NCI-H2196 treated with DMSO at 0.1 percent for 48 hours (cell line): Measurements from ENCODE around the gene TMPRSS4.

Experiments used
- DNase-seq: peaks from one replicate; lab custom pipeline; 2025; ENCODE audit not compliant: unreplicated experiment; lab: John Stamatoyannopoulos, UW

The TMPRSS4 gene

DNA sequence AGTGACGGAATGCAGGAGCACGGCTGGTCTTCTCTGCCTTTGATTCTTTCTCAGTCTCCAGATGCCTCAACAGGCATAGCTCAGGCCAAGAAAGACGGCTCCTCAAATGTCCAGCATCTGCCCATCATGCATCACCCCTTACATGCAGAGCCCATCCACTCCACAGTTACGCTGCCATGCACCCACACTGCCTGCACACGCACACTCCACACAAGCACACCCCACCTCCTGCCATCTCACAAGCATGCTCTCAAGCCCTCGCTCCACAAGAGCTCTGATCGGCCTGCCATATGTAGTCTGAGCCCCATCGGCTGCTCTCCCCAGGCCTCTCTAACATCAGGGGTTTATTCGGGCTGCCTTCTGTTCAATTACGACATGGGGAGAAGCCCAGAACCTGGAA, 56.9 kb downstream of the TMPRSS4 start:
- no peak for DNase-seq

- DNase-seq = no peak
Measured at GRCh38 chr11:118135051-118135795, 58.3 kb downstream of the TMPRSS4 start.

DNA sequence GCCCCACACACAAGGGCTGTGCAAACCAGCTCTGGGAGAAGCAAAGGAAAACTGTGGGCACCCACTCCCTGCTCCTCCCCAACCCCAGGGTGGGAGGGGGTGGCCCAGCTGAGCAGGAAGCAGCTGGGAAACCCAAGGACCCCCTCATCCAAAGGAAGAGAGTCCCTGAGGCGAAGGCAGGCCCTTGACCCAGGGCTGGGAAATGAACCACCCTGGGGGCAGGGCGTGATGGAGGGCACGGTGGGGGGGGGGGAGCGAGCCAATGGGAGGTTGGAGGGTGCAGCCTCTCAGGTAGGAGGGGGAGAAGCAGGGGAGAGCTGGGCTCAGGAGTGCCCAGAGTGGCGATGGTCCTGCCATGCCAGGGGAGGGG, 58.9 kb downstream of the TMPRSS4 start:
- no peak for DNase-seq

DNA sequence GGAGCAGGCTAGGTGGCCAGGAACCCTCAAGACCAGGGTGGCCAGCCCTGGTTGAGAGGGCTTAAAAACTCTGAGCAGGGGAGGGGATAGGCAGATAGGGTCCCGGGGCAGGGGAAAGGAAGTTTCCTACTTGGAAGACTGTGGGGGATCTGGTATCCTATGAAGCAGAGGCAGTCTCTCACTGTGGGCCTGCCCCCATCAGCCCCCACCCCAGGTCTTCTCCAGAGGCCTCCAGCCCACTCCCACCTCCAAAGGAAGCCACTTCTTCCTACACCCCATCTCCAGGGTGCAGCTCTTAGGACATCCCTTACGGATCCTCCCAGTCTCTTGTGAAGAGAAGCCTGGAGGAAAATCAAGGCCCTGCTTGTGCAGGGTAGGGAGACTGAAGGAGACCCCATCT, 59.5 kb downstream of the TMPRSS4 start:
- DNase-seq = no peak

GRCh38 chr11:118136801-118137200, 59.9 kb downstream of the TMPRSS4 start:
- no peak for DNase-seq

DNA sequence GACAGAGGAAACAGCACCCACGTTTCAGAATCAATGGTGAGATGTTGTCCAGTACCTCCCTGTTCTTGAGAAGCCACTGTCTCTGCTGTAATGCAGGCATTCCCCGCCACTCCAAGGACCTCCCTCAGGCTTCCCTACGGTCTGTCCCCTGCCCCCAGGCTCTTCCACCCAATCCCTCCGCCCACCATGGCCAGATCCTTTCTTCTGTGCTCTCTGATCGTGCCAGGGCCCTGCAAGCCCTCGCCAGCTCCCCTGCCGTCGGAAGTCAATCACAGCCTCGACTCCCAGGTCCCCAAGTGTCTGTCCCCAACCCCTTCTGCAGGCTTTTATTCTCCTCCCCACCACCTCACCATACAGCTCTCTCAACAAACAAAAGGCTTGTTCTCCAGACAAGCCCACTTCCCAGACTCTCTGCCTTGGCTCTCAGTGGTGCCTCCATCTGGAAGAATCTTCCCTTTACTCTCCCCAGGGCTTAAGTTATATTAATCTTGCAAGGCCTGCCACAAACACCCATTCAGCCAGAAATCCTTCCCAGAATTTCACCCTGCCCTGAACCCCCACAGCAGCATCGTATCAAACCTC, 62.1 kb downstream of the TMPRSS4 start:
- DNase-seq = no peak

GRCh38 chr11:118139578-118139977, 62.7 kb downstream of the TMPRSS4 start:
- no peak for DNase-seq

GRCh38 chr11:118142081-118142480, 65.2 kb downstream of the TMPRSS4 start:
- DNase-seq = no peak

GRCh38 chr11:118142809-118143208, 65.9 kb downstream of the TMPRSS4 start:
- DNase-seq = no peak

GRCh38 chr11:118143661-118144185, 66.8 kb downstream of the TMPRSS4 start:
- no peak for DNase-seq

DNA sequence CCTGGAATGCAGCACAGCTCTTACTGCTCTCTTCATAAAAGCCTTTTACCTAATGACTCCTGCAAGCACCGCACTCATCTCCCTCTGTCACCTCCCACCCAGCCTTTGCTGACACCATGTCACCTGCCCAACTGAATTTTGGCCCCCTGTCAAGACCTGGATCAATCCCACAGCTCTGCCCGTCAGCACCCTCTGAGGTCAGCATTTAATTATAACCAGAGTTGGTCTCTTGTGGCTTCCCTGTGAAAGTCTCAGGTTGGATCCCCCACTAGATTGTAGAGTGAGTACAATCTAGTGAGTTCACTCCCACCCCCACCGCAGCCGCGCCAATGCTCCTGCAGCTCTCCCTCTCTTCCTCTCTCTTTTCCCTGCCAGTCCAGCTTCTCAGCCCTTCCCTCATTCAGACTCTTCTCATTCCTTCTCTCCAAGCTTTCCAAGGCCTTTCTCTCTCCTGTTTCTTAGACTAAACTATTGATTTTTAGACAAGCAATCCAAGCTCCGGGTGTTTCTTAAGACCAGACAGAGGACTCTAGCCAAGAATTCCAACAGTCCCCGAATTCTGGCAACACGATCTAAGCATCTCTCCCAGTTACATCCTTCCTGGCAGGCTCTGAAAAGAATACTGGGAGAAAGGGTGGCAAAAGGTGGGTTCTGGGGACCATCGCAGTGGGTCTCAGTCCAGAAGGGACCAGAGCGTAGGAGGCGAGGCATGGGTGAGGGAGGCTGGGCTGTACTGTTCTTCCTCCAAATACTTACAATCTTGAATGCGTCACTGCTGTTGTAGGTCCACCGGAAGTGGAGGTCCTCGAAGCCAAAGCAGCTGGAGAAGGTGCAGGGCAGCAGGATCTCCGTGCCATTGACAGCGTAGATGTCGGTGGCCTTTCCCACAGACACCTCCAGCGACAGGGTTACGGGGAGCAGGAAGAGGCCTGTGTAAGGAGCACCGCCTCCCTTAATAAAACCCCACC, 67.7 kb downstream of the TMPRSS4 start:
- no peak for DNase-seq

DNA sequence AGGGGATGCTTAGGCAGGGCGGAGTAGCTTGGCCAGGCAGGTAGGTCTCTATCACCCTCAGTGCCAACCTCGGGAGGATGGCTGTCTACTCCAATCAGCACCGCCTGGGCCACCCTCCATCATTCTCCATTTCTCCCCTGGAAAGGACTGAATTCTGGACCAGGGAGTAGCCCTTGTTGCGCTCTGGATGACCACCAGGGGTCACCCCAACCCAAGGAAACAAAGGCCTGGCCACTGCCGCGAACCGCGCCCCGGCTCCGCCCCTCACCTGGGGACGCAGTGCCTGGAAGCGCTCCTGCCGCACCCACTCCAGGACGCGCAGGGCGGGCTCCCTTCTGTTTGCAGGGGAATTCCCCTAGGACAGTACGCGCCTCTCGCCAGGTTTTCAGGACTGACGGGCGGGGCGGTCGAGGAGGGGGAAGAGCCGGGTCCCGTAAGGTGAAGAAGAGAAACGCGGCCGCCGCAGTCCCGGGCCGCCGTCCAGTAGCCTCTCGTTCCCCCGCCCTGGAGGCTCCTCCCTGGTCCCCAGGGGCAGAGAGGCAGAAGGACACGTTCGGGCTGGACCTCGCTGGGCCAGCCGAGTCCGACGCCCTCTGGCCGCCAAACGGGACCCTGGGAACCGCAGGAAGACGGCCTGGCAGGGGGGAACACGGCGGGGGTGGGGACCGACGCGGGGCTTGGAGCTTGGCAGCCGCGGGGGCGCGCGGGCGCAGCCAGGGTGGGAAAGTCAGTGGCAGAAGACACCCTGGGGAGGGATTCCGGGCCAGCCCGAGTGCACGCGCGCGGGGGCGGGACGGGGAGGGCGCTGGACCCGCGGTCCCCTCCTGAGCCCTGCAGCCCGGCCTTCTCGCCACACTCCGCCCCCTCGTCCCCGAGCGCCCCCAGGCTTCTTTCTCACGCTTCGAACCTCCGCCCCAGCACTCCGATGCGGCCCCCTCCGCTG, 68.7 kb downstream of the TMPRSS4 start:
- peak; percentile 83 for DNase-seq

DNA sequence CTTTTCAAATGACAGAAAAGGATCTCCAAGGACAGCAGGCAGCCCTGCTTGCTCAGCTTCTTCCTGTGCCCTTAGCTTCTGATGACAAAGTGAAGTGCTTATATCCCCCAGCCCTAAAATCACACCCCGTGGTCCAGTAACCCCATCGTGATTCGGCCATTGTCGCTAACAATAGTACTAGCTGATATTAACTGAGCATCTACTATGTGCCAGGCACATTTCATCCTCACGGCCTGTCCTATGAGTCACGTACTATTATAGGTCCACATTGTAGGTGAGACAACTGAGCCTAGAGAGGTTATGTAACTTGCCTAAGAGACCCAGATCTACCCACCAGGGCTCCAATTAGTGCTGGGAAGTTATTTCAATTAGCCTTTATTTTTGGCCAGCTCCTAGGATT, 69.7 kb downstream of the TMPRSS4 start:
- DNase-seq = no peak

- DNase-seq = no peak
Measured at GRCh38 chr11:118147502-118147901, 70.6 kb downstream of the TMPRSS4 start.

GRCh38 chr11:118148240-118148639, 71.4 kb downstream of the TMPRSS4 start:
- no peak for DNase-seq

GRCh38 chr11:118148856-118149255, 72.0 kb downstream of the TMPRSS4 start:
- no peak for DNase-seq

- DNase-seq = no peak
Measured at GRCh38 chr11:118149493-118149892, 72.6 kb downstream of the TMPRSS4 start.

- DNase-seq = no peak
Measured at GRCh38 chr11:118151431-118151830, 74.6 kb downstream of the TMPRSS4 start.

- no peak for DNase-seq
Measured at GRCh38 chr11:118152020-118152551, 75.2 kb downstream of the TMPRSS4 start.
